Measurements from ENCODE around the gene HASPIN. TPM values are rescaled to one million over a fixed set of nuclear protein-coding genes. Genes with fewer than 3 reads are reported as not detected.
"Not testable (repeated sequence)": the region's sequence is repeated elsewhere in the genome, so short reads cannot be mapped to it uniquely, and the experiment has no call there.

Gene HASPIN
- polyA plus RNA-seq, 1 donor from 2014 or later: 0.32 TPM

DNA sequence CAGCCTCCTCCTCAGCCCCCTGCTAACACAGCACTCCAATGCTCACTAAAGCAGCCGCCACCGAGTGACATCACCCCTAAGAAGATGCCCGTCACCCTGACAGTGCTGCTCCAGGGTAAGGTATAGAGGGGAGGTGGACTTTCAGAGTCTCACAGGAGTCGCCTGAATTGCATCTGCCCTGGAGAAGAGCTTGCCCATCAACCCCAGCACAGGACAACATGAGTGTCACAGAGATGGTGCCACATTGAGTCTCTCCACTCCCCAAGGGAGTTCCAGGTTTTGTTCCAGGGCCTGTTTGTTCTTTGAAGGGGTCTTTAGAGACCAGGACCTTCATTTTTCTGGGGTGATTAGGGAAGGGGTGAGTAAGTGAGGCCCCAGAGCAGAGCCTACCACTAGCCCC lies 25.6 kb upstream of the HASPIN start:
- no peak overlapping the region for H3K9ac ChIP-seq (ENCODE audit: low read length)
- H3K4me3 ChIP-seq (ENCODE audit: low read length): no peak overlapping the region
- H3K79me2 ChIP-seq (replicated peaks; ENCODE audit: insufficient read depth, low read length): no peaks in the 10 kb centered on the region
- H3K9me2 ChIP-seq (ENCODE audit: insufficient read depth, low read length): no peaks in the 10 kb centered on the region
- H3K9me3 ChIP-seq (ENCODE audit: low read length): no peaks in the 10 kb centered on the region
- no peaks in the 10 kb centered on the region for H4K20me1 ChIP-seq (ENCODE audit: insufficient read depth)
- H2AFZ ChIP-seq (ENCODE audit: low read depth, low read length): no peak overlapping the region
- no peaks in the 10 kb centered on the region for H3F3A ChIP-seq (ENCODE audit: insufficient read depth, low read length, poor library complexity, severe bottlenecking)
- H3K4me2 ChIP-seq (ENCODE audit: low read length): no peak overlapping the region
- H3K36me3 ChIP-seq (ENCODE audit: insufficient read depth, low read length): no peaks in the 10 kb centered on the region
- H3K27ac ChIP-seq (ENCODE audit: low read length): no peak overlapping the region
- peaks cover 27% of the 10 kb centered on the region for H3K27me3 ChIP-seq (ENCODE audit: insufficient read depth, low read depth, low read length)
- TF ChIP-seq, protein P1, sequence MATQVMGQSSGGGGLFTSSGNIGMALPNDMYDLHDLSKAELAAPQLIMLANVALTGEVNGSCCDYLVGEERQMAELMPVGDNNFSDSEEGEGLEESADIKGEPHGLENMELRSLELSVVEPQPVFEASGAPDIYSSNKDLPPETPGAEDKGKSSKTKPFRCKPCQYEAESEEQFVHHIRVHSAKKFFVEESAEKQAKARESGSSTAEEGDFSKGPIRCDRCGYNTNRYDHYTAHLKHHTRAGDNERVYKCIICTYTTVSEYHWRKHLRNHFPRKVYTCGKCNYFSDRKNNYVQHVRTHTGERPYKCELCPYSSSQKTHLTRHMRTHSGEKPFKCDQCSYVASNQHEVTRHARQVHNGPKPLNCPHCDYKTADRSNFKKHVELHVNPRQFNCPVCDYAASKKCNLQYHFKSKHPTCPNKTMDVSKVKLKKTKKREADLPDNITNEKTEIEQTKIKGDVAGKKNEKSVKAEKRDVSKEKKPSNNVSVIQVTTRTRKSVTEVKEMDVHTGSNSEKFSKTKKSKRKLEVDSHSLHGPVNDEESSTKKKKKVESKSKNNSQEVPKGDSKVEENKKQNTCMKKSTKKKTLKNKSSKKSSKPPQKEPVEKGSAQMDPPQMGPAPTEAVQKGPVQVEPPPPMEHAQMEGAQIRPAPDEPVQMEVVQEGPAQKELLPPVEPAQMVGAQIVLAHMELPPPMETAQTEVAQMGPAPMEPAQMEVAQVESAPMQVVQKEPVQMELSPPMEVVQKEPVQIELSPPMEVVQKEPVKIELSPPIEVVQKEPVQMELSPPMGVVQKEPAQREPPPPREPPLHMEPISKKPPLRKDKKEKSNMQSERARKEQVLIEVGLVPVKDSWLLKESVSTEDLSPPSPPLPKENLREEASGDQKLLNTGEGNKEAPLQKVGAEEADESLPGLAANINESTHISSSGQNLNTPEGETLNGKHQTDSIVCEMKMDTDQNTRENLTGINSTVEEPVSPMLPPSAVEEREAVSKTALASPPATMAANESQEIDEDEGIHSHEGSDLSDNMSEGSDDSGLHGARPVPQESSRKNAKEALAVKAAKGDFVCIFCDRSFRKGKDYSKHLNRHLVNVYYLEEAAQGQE (IDR thresholded peaks at IDR 0.05; ENCODE audit: borderline replicate concordance): no peak
- TF ChIP-seq POLR2AphosphoS5 (IDR thresholded peaks at IDR 0.05): no peak
- no peak for TF ChIP-seq EZH2 (IDR thresholded peaks at IDR 0.05; ENCODE audit: borderline replicate concordance, insufficient read depth, low read length, poor library complexity, severe bottlenecking)
- TF ChIP-seq TAF1 (IDR thresholded peaks at IDR 0.05; ENCODE audit: low read depth): no peak
- no peak for TF ChIP-seq SMC3 (conservative IDR thresholded peaks at IDR 0.05; ENCODE audit: poor library complexity)
- no peak for TF ChIP-seq RAD21 (conservative IDR thresholded peaks at IDR 0.05)
- TF ChIP-seq MXI1 (conservative IDR thresholded peaks at IDR 0.05; ENCODE audit: poor library complexity, severe bottlenecking): no peak
- TF ChIP-seq, protein P2, sequence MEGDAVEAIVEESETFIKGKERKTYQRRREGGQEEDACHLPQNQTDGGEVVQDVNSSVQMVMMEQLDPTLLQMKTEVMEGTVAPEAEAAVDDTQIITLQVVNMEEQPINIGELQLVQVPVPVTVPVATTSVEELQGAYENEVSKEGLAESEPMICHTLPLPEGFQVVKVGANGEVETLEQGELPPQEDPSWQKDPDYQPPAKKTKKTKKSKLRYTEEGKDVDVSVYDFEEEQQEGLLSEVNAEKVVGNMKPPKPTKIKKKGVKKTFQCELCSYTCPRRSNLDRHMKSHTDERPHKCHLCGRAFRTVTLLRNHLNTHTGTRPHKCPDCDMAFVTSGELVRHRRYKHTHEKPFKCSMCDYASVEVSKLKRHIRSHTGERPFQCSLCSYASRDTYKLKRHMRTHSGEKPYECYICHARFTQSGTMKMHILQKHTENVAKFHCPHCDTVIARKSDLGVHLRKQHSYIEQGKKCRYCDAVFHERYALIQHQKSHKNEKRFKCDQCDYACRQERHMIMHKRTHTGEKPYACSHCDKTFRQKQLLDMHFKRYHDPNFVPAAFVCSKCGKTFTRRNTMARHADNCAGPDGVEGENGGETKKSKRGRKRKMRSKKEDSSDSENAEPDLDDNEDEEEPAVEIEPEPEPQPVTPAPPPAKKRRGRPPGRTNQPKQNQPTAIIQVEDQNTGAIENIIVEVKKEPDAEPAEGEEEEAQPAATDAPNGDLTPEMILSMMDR (IDR thresholded peaks at IDR 0.05; ENCODE audit: poor library complexity, severe bottlenecking): no peak
- no peak for TF ChIP-seq EP300 (conservative IDR thresholded peaks at IDR 0.05; ENCODE audit: poor library complexity, severe bottlenecking)

DNA sequence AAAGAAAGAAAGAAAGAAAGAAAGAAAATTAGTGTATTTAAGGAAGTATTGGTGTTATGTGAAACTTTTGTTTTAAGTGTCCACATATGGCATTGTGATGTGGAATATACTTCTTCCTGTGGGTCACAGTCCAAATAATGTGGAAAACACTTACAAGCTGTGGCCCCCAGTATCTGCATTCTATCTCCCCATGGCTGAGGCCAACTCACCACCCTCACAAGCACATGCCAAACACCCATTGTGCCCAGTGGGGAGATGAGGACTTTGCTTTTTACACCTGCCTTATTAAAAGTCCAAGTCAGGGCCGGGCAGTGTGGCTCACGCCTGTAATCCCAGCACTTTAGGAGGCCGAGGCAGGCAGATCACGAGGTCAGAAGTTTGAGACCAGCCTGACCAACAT lies 23.8 kb upstream of the HASPIN start:
- no peaks in the 10 kb centered on the region for H3K79me2 ChIP-seq (replicated peaks; ENCODE audit: insufficient read depth, low read length)
- H3K4me3 ChIP-seq (ENCODE audit: low read length): no peak overlapping the region
- H3K4me2 ChIP-seq (ENCODE audit: low read length): no peak overlapping the region
- no peaks in the 10 kb centered on the region for H4K20me1 ChIP-seq (ENCODE audit: insufficient read depth)
- H3K9ac ChIP-seq (ENCODE audit: low read length): no peak overlapping the region
- no peaks in the 10 kb centered on the region for H3K36me3 ChIP-seq (ENCODE audit: insufficient read depth, low read length)
- H3K27me3 ChIP-seq (ENCODE audit: insufficient read depth, low read depth, low read length): peaks cover 21% of the 10 kb centered on the region
- H3K9me3 ChIP-seq (ENCODE audit: low read length): no peaks in the 10 kb centered on the region
- no peak overlapping the region for H3K27ac ChIP-seq (ENCODE audit: low read length)
- no peak overlapping the region for H2AFZ ChIP-seq (ENCODE audit: low read depth, low read length)
- H3F3A ChIP-seq (ENCODE audit: insufficient read depth, low read length, poor library complexity, severe bottlenecking): no peaks in the 10 kb centered on the region
- no peaks in the 10 kb centered on the region for H3K9me2 ChIP-seq (ENCODE audit: insufficient read depth, low read length)
- TF ChIP-seq TAF1 (IDR thresholded peaks at IDR 0.05; ENCODE audit: low read depth): no peak
- no peak for TF ChIP-seq MXI1 (conservative IDR thresholded peaks at IDR 0.05; ENCODE audit: poor library complexity, severe bottlenecking)
- no peak for TF ChIP-seq POLR2AphosphoS5 (IDR thresholded peaks at IDR 0.05)
- TF ChIP-seq SMC3 (conservative IDR thresholded peaks at IDR 0.05; ENCODE audit: poor library complexity): no peak
- TF ChIP-seq EZH2 (IDR thresholded peaks at IDR 0.05; ENCODE audit: borderline replicate concordance, insufficient read depth, low read length, poor library complexity, severe bottlenecking): no peak
- no peak for TF ChIP-seq RAD21 (conservative IDR thresholded peaks at IDR 0.05)
- no peak for TF ChIP-seq EP300 (conservative IDR thresholded peaks at IDR 0.05; ENCODE audit: poor library complexity, severe bottlenecking)
- TF ChIP-seq, protein P2 (IDR thresholded peaks at IDR 0.05; ENCODE audit: poor library complexity, severe bottlenecking): no peak
- TF ChIP-seq, protein P1 (IDR thresholded peaks at IDR 0.05; ENCODE audit: borderline replicate concordance): no peak

DNA sequence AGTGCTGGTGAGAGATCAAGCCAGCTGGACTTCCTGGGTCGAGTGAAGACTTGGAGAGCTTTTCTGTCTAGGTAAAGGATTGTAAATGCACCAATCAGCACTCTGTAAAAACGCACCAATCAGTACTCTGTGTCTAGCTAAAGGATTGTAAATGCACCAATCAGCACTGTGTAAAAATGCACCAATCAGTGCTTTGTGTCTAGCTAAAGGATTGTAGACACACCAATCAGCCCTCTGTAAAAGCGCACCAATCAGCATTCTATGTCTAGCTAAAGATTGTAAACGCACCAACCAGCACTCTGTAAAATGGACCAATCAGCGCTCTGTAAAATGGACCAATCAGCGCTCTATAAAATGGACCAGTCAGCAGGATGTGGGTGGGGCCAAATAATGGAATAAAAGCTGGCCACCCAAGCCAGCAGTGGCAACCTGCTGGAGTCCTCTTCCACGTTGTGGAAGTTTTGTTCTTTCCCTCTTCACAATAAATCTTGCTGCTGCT lies 21.6 kb upstream of the HASPIN start:
- not testable (repeated sequence) for H3K27ac ChIP-seq (ENCODE audit: low read length); H3K9me2 ChIP-seq (ENCODE audit: insufficient read depth, low read length); H4K20me1 ChIP-seq (ENCODE audit: insufficient read depth); H3K79me2 ChIP-seq (replicated peaks; ENCODE audit: insufficient read depth, low read length); H3K36me3 ChIP-seq (ENCODE audit: insufficient read depth, low read length); H3K27me3 ChIP-seq (ENCODE audit: insufficient read depth, low read depth, low read length); H3F3A ChIP-seq (ENCODE audit: insufficient read depth, low read length, poor library complexity, severe bottlenecking); H3K9me3 ChIP-seq (ENCODE audit: low read length); H3K4me3 ChIP-seq (ENCODE audit: low read length); H2AFZ ChIP-seq (ENCODE audit: low read depth, low read length); H3K9ac ChIP-seq (ENCODE audit: low read length); H3K4me2 ChIP-seq (ENCODE audit: low read length)

Measured in neural cell (in vitro differentiated cells).